ENCODE results near the gene CCNT1. TPM values are rescaled to one million over a fixed set of nuclear protein-coding genes. Genes with fewer than 3 reads are reported as not detected.

Gene CCNT1
- total and polyA plus RNA-seq, 2 of the 13 experiments (the other 11 are each of a cell fraction or from before 2014, with no cell fraction given) = 18.0 to 28.2 TPM

DNA sequence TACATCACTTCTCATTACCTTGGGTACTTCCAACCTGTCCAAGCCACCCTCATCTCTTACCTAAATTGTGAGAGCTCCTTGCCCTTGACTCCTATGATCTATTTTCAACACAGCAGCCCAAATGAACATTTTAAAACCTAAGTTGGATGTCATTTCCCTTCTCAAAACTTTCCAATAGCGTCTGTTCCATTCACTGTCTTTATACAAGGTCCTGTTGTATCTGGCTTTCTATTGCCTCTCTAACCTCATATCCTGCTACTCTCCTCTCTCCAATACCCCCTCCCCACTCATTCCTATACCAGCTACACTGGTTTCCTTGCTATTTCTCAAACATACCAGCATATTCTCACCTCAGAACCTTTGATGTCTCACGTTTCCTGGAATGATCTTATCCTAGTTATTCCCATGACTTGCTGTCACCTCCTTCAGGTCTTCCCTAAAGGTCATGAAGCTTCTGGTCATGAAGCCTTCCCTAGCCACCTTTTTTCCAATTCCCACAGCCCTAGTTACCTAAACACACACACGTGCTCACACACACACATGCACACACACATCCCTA is 30.4 kb downstream of the CCNT1 start:
- no peak for DNase-seq (ENCODE audit: low spot score)
- ChIA-PET POLR2A (no interaction called here), CTCF (ENCODE audit: low intra/inter-chr PET ratio, low total read pairs) (no interaction called here)
- Histone ChIP-seq H3K4me2 (ENCODE audit: low read depth, low read length) (no peak overlapping the region), H3K9me3 (ENCODE audit: low read length) (no peaks in the 10 kb centered on the region), H3K27ac (ENCODE audit: extremely low read length, insufficient read depth, low read length) (no peak overlapping the region), H3K27me3 (ENCODE audit: control insufficient read depth in 1 of 2, insufficient read depth in 2 of 2, low read length in 2 of 2) (no peaks in the 10 kb centered on the region; a peak in 1 of 5 replicates), H2AFZ (ENCODE audit: low read length) (no peak overlapping the region), H3K9ac (ENCODE audit: insufficient read depth, low read depth, low read length) (no peak overlapping the region), H3K36me3 (replicated peaks in 1 of 2; ENCODE audit: control insufficient read depth in 1 of 2, insufficient read depth in 2 of 2, low read length in 2 of 2) (peaks cover 0 to 11% of the 10 kb centered on the region in 2 experiments; a peak in 3 of 5 replicates), H3K4me3 (replicated peaks in 1 of 3; ENCODE audit: insufficient read depth in 1 of 3, low read depth in 2 of 3, low read length in 3 of 3) (no peak overlapping the region), H3K4me1 (ENCODE audit: insufficient read depth, low read length) (peaks cover 10% of the 10 kb centered on the region), H3K79me2 (ENCODE audit: insufficient read depth, low read length) (peaks cover 9% of the 10 kb centered on the region), H4K20me1 (ENCODE audit: insufficient read depth, low read length) (no peaks in the 10 kb centered on the region)
- no TSS peak for BruUV-seq (replicated peaks)
- in situ Hi-C loops (cut with HindIII; ENCODE audit: extremely low pct_ligation_motif_present, low pct_unique_long_range_greater_than_20kb) (no loop called here), intact Hi-C loops (cut with micrococcal nuclease; ENCODE audit: unreplicated experiment) (no loop called here)
- no peak for FAIRE-seq
- ATAC-seq = no peak
- 75% methylated on average over 3 of the region's 3 CpGs for WGBS (ENCODE audit: low lambda C conversion rate)
- TF ChIP-seq ZNF577 (CRISPR knock-in tag; IDR thresholded peaks at IDR 0.05; ENCODE audit: borderline replicate concordance, low read depth) (no peak), GABPB1 (CRISPR knock-in tag; IDR thresholded peaks at IDR 0.05) (no peak), CREB1 (IDR thresholded peaks at IDR 0.05) (no peak), CREB1 (CRISPR knock-in tag; IDR thresholded peaks at IDR 0.05) (no peak), CREM (IDR thresholded peaks at IDR 0.05) (no peak), CREM (CRISPR knock-in tag; IDR thresholded peaks at IDR 0.05) (no peak), CBX2 (IDR thresholded peaks at IDR 0.05; ENCODE audit: low read depth, low read length) (no peak), CBX2 (CRISPR knock-in tag; IDR thresholded peaks at IDR 0.05; ENCODE audit: low read depth) (no peak), STAT6 (CRISPR knock-in tag; IDR thresholded peaks at IDR 0.05; ENCODE audit: borderline replicate concordance) (no peak), ZNF225 (CRISPR knock-in tag; IDR thresholded peaks at IDR 0.05) (no peak), ZFP37 (CRISPR knock-in tag; IDR thresholded peaks at IDR 0.05; ENCODE audit: borderline replicate concordance) (no peak), THAP11 (CRISPR knock-in tag; IDR thresholded peaks at IDR 0.05) (no peak), MAZ (IDR thresholded peaks at IDR 0.05; ENCODE audit: borderline replicate concordance, low read depth, low read length) (no peak), MAZ (CRISPR knock-in tag; IDR thresholded peaks at IDR 0.05; ENCODE audit: low read depth) (no peak), YEATS2 (CRISPR knock-in tag; IDR thresholded peaks at IDR 0.05; ENCODE audit: borderline replicate concordance) (no peak), POGK (CRISPR knock-in tag; conservative IDR thresholded peaks at IDR 0.05) (no peak), SMARCC2 (IDR thresholded peaks at IDR 0.05) (no peak)
- TF ChIP-seq, protein P1, sequence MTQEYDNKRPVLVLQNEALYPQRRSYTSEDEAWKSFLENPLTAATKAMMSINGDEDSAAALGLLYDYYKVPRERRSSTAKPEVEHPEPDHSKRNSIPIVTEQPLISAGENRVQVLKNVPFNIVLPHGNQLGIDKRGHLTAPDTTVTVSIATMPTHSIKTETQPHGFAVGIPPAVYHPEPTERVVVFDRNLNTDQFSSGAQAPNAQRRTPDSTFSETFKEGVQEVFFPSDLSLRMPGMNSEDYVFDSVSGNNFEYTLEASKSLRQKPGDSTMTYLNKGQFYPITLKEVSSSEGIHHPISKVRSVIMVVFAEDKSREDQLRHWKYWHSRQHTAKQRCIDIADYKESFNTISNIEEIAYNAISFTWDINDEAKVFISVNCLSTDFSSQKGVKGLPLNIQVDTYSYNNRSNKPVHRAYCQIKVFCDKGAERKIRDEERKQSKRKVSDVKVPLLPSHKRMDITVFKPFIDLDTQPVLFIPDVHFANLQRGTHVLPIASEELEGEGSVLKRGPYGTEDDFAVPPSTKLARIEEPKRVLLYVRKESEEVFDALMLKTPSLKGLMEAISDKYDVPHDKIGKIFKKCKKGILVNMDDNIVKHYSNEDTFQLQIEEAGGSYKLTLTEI (CRISPR knock-in tag; conservative IDR thresholded peaks at IDR 0.05) = no peak
- TF ChIP-seq, protein P2, sequence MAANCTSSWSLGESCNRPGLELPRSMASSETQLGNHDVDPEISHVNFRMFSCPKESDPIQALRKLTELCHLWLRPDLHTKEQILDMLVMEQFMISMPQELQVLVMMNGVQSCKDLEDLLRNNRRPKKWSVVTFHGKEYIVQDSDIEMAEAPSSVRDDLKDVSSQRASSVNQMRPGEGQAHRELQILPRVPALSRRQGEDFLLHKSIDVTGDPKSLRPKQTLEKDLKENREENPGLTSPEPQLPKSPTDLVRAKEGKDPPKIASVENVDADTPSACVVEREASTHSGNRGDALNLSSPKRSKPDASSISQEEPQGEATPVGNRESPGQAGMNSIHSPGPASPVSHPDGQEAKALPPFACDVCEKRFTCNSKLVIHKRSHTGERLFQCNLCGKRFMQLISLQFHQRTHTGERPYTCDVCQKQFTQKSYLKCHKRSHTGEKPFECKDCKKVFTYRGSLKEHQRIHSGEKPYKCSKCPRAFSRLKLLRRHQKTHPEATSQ (CRISPR knock-in tag; IDR thresholded peaks at IDR 0.05; ENCODE audit: borderline replicate concordance) = no peak
